Panc1 (cell line): ENCODE results near the gene NIPAL3. TPM values are rescaled to one million over a fixed set of nuclear protein-coding genes. Genes with fewer than 3 reads are reported as not detected.
"Not testable (repeated sequence)": the region's sequence is repeated elsewhere in the genome, so short reads cannot be mapped to it uniquely, and the experiment has no call there.

Experiments used
- ATAC-seq: fragments of 200-7000 bp; cut with Tn5 transposase; 2 replicates; pipeline ENCODE4 v1.9.1; 2020; ENCODE audit warnings: mild to moderate bottlenecking, moderate library complexity
- BruUV-seq: library from RNA; stranded (reverse); fragments of 400-500 nt; replicated peaks from 2 replicates; lab custom pipeline; 2021; lab: Mats Ljungman, UMichigan
- CTCF ChIA-PET: fragments of 300-600 bp; sonication (Branson Sonifier 250); formaldehyde crosslinking; loops from one replicate; lab custom pipeline; 2022; ENCODE audit warnings: antibody characterized with exemption; lab: Charles Lee
- POLR2A ChIA-PET: fragments of 300-600 bp; sonication (Branson Sonifier 250); formaldehyde crosslinking; loops from one replicate; lab custom pipeline; 2022; ENCODE audit warnings: antibody characterized with exemption; lab: Charles Lee
- DNase-seq: peaks from one replicate; pipeline ENCODE4 v3.0.0-alpha.2; 2010; ENCODE audit warnings: low read depth, low spot score
- H3K27ac ChIP-seq: 2 replicates; pipeline ENCODE4 v1.5.1; 2011; ENCODE audit warnings: mild to moderate bottlenecking, low read length, inconsistent platforms
- H3K27me3 ChIP-seq: fragments of 200-500 bp; sonication (Bioruptor generic); 2 replicates; pipeline ENCODE4 v1.6.0; 2014; ENCODE audit warnings: low read length, inconsistent platforms; ENCODE audit not compliant: control insufficient read depth, insufficient read depth
- H3K36me3 ChIP-seq: fragments of 200-500 bp; sonication (Bioruptor generic); 2 replicates; pipeline ENCODE4 v1.5.1; 2014; ENCODE audit warnings: inconsistent platforms, mild to moderate bottlenecking, low read length, moderate library complexity; ENCODE audit not compliant: control insufficient read depth, insufficient read depth
- H3K4me1 ChIP-seq: 2 replicates; pipeline ENCODE4 v1.5.1; 2011; ENCODE audit warnings: inconsistent platforms, mild to moderate bottlenecking, low read length, moderate library complexity; ENCODE audit not compliant: control insufficient read depth, insufficient read depth
- H3K4me3 ChIP-seq, 2 experiments: 2 replicates each; pipeline ENCODE4 v1.5.1; 2011 to 2012; ENCODE audit warnings: low read depth in 2 of 2, low read length in 2 of 2, mild to moderate bottlenecking in 2 of 2, inconsistent platforms in 1 of 2, moderate library complexity in 1 of 2
- H3K9me3 ChIP-seq: fragments of 200-500 bp; sonication (Bioruptor generic); 2 replicates; pipeline ENCODE4 v1.5.1; 2014; ENCODE audit warnings: low read depth, mild to moderate bottlenecking, inconsistent platforms, low read length, moderate library complexity; ENCODE audit not compliant: control insufficient read depth, insufficient read depth
- CTCF ChIP-seq: fragments of 450-650 bp; IDR thresholded peaks from 2 replicates; pipeline ENCODE4 v1.5.1; 2017; ENCODE audit warnings: mild to moderate bottlenecking
- POLR2AphosphoS5 ChIP-seq: IDR thresholded peaks from 2 replicates; pipeline ENCODE4 v1.6.1; 2012; ENCODE audit warnings: mild to moderate bottlenecking, low read depth, low read length, moderate library complexity
- REST ChIP-seq, 2 experiments: IDR thresholded peaks; 2 replicates each; pipeline ENCODE4 v1.6.1; 2011 to 2012; ENCODE audit warnings: low read depth in 2 of 2, control low read depth in 1 of 2, low read length in 1 of 2, mild to moderate bottlenecking in 1 of 2, moderate library complexity in 1 of 2; ENCODE audit not compliant: insufficient read depth in 1 of 2
- SIN3A ChIP-seq: IDR thresholded peaks from 2 replicates; pipeline ENCODE4 v1.6.1; 2012; ENCODE audit warnings: low read depth, mild to moderate bottlenecking, low read length, moderate library complexity, borderline replicate concordance; ENCODE audit not compliant: insufficient read depth
- TCF7L2 ChIP-seq: IDR thresholded peaks from 2 replicates; pipeline ENCODE4 v1.6.1; 2011; ENCODE audit warnings: mild to moderate bottlenecking, low read depth, low read length, inconsistent platforms
- in situ Hi-C: cut with HindIII; loops from 2 replicates; pipeline ENCODE4 v1.10.0; 2016; ENCODE audit warnings: low sequenced_read_pairs, low pct_unique_long_range_greater_than_20kb
- intact Hi-C: fragments of 100-400 bp; cut with micrococcal nuclease; formaldehyde crosslinking; loops from one replicate; pipeline ENCODE4 v1.10.0; 2022; ENCODE audit not compliant: unreplicated experiment
- total RNA-seq: library from RNA; stranded (reverse); gene quantifications from one replicate; pipeline ENCODE4 v1.2.1, GENCODE V29; 2021; ENCODE audit not compliant: unreplicated experiment

Gene NIPAL3
- total RNA-seq, 1 experiment from 2014 or later: 13.6 TPM

DNA sequence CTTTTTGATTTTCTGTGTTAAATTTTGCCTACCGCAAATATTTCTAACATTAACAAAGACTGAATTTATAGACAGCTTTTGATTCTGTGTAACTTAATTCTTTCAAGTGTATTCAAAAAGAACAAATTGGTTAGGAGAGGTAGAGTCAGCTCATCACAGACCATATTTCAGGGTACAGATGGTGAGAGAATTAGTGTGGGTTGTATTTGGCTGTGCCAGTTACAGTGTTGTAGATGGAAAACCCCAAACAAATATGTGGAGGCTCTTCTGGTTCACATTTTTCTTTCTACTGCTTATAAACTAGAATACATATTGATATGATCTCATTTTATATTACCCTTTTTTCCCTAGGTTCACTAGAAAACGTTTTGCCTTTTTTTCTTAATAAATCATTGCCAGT, 98.1 kb downstream of the NIPAL3 start:
- ChIA-PET POLR2A (no interaction called here), CTCF (no interaction called here)
- H3K27me3 ChIP-seq: no peaks in the 10 kb centered on the region
- intact Hi-C loops (no loop called here), in situ Hi-C loops (no loop called here)
- no peaks in the 10 kb centered on the region for H3K36me3 ChIP-seq
- H3K4me3 ChIP-seq: no peak overlapping the region
- no peak for ATAC-seq
- no peak overlapping the region for H3K27ac ChIP-seq
- no TSS peak for BruUV-seq
- no peak for DNase-seq
- no peaks in the 10 kb centered on the region for H3K9me3 ChIP-seq
- TF ChIP-seq SIN3A (no peak), CTCF (no peak), POLR2AphosphoS5 (no peak), TCF7L2 (no peak), REST (IDR thresholded peaks at IDR 0.05; ENCODE audit: insufficient read depth in 1 of 2, low read depth in 2 of 2, low read length in 1 of 2) (no peak)
- peaks cover 11% of the 10 kb centered on the region for H3K4me1 ChIP-seq

GRCh38 chr1:24514946-24515345, 99.3 kb downstream of the NIPAL3 start:
- H3K27ac ChIP-seq: no peak overlapping the region
- ATAC-seq (no peak), DNase-seq (no peak)
- ChIA-PET CTCF (interaction anchor here (0.6 kb wide), 4 partner anchors 12 to 216 kb away, joined by 3 to 5 read pairs (median 4); no protein-coding TSS in a partner anchor), POLR2A (interaction anchor here (0.6 to 0.7 kb wide), 2 partner anchors 38 to 1039 kb away, joined by 3 to 8 read pairs; no protein-coding TSS in a partner anchor)
- in situ Hi-C loops (no loop called here), intact Hi-C loops (no loop called here)
- TF ChIP-seq CTCF: no peak
- no peak for TF ChIP-seq REST (IDR thresholded peaks at IDR 0.05; ENCODE audit: insufficient read depth in 1 of 2, low read depth in 2 of 2, low read length in 1 of 2)
- TF ChIP-seq POLR2AphosphoS5: no peak
- TF ChIP-seq TCF7L2: no peak
- no peak for TF ChIP-seq SIN3A
- no TSS peak for BruUV-seq
- H3K27me3 ChIP-seq: no peaks in the 10 kb centered on the region
- no peak overlapping the region for H3K4me3 ChIP-seq
- no peaks in the 10 kb centered on the region for H3K9me3 ChIP-seq
- H3K4me1 ChIP-seq: peaks cover 11% of the 10 kb centered on the region
- no peaks in the 10 kb centered on the region for H3K36me3 ChIP-seq

DNA sequence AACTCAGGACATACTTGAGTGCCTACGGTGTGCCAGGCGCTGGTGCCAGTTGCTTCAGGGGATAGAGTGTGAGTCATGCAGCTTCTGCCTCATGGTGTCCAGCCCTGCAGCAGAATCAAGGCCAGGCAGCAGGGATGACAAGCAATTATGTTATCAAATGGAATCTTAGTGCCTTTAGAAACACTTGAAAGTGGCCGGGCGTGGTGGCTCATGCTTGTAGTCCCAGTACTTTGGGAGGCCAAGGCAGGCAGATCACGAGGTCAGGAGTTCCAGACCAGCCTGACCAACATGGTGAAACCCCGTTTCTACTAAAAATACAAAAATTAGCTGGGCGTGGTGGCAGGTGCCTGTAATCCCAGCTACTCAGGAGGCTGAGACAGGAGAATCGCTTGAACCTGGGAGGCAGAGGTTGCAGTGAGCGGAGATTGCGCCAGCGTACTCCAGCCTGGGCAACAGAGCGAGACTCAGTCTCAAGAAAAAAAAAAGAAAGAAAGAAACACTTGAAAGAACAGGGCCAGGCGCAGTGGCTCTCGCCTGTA, 100.1 kb downstream of the NIPAL3 start:
- H3K4me3 ChIP-seq, H3K36me3 ChIP-seq, BruUV-seq, H3K27ac ChIP-seq, DNase-seq, H3K27me3 ChIP-seq, H3K9me3 ChIP-seq, intact Hi-C loops, POLR2A ChIA-PET, in situ Hi-C loops: not testable (repeated sequence)
- H3K4me1 ChIP-seq: peaks cover 11% of the 10 kb centered on the region
- CTCF ChIA-PET: interaction anchor here (0.7 kb wide), 2 partner anchors 14 to 391 kb away, joined by 3 to 8 read pairs; no protein-coding TSS in a partner anchor
- ATAC-seq: peak; percentile 96
